A549 treated with ZK216348 at 1 μM for 4 hours (cell line): Measurements from ENCODE around the gene XAGE5. TPM values are rescaled to one million over a fixed set of nuclear protein-coding genes. Genes with fewer than 3 reads are reported as not detected.

Source experiments
- total RNA-seq: library from RNA; stranded (reverse); fragments of 200-300 nt; extraction: Qiagen RNA extraction; gene quantifications from 5 replicates; pipeline ENCODE4 v1.2.3, GENCODE V29; 2022; ENCODE audit warnings: low read depth

Gene XAGE5
- total RNA-seq: not detected in 5 replicates

GRCh38 chrX:52811065-52811625, at the start of gene XAGE5:
Gene XAGE5 (plus strand): TSS chrX:52811287. CDS start chrX:52812567, 1,280 bp downstream.

DNA sequence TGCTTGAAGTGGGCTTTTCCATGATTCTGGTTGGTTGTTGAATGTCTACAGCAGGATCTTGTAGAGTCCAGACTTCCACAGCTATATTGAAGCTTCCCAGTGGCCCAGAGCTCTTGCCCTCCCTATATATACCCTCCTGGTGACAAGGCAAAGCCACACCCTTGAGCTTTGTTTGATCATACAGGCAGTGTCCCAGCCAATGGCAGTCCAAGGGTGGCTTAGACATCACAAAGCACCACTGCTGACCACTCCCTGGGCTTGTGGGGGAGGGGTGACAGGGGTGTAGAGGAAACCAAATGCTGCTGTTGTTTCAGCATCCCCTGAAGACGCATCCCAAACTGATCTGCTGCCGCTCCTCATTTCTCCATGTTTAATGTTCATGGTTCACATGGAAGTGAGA, 13.8 kb upstream of the XAGE5 start, which contains the start of gene SPANXN5:
Gene SPANXN5, minus strand, starts transcription at position 101 of the 400 bp plus-strand sequence. Its CDS starts 79 bp downstream, at position 22.

Other genes starting within 250 kb of the XAGE5 start
- gene SSX7, start 156.4 kb upstream of the XAGE5 start, total RNA-seq: not detected in 5 replicates
- not detected in 5 replicates for gene SSX2, start 104.1 kb upstream of the XAGE5 start, total RNA-seq
- gene SSX2B, start 60.0 kb upstream of the XAGE5 start, total RNA-seq: not detected in 5 replicates
- not detected in 5 replicates for gene SPANXN5, start 13.9 kb upstream of the XAGE5 start, total RNA-seq
- not detected in 5 replicates for gene XAGE3, start 56.8 kb downstream of the XAGE5 start, total RNA-seq
- gene FAM156B, start 86.0 kb downstream of the XAGE5 start, total RNA-seq: 7.2 to 18.8 TPM (median 9.4 TPM) in 5 replicates
- 12.0 to 23.8 TPM (median 14.8 TPM) in 5 replicates for gene FAM156A, start 147.2 kb downstream of the XAGE5 start, total RNA-seq
- gene GPR173, start 237.5 kb downstream of the XAGE5 start, total RNA-seq: 0.02 TPM in 1 of 5 replicates, not detected in the others